Activated B cell treated with CpG ODN at 0.5 μM for 24 hours (primary cell): ENCODE data around the gene CCDC182. TPM values are rescaled to one million over a fixed set of nuclear protein-coding genes. Genes with fewer than 3 reads are reported as not detected.

Experiments
- ATAC-seq: fragments of 200-7000 bp; cut with Tn5 transposase; one replicate; pipeline ENCODE4 v1.10.0; 2021; ENCODE audit warnings: low read depth, mild to moderate bottlenecking, moderate library complexity
- CTCF ChIA-PET: fragments of 350-600 bp; sonication (Branson Sonifier 250); formaldehyde crosslinking; loops from one replicate; lab custom pipeline; 2021; ENCODE audit warnings: antibody characterized with exemption; lab: Charles Lee
- POLR2A ChIA-PET: fragments of 350-600 bp; sonication (Branson Sonifier 250); formaldehyde crosslinking; loops from one replicate; lab custom pipeline; 2021; ENCODE audit warnings: antibody characterized with exemption; lab: Charles Lee
- DNase-seq: peaks from one replicate; pipeline ENCODE4 v3.0.0; 2022
- H3K27ac Mint-ChIP-seq: one replicate; pipeline ENCODE4 v1.8.0; 2020; ENCODE audit warnings: mixed read lengths
- H3K27me3 Mint-ChIP-seq: one replicate; pipeline ENCODE4 v1.8.0; 2021; ENCODE audit warnings: mixed read lengths
- H3K36me3 Mint-ChIP-seq: one replicate; pipeline ENCODE4 v1.8.0; 2021; ENCODE audit warnings: low read depth, mixed read lengths
- H3K4me1 Mint-ChIP-seq: one replicate; pipeline ENCODE4 v1.8.0; 2021; ENCODE audit warnings: mixed read lengths
- H3K4me3 Mint-ChIP-seq: one replicate; pipeline ENCODE4 v1.8.0; 2020; ENCODE audit warnings: mild to moderate bottlenecking, mixed read lengths
- H3K9me3 Mint-ChIP-seq: one replicate; pipeline ENCODE4 v1.8.0; 2020; ENCODE audit warnings: mixed read lengths
- CTCF ChIP-seq: fragments of 200-600 bp; IDR thresholded peaks from one replicate; pipeline ENCODE4 v1.8.0; 2022; ENCODE audit warnings: antibody characterized with exemption, mild to moderate bottlenecking
- intact Hi-C: fragments of 100-400 bp; cut with micrococcal nuclease; formaldehyde crosslinking; loops from one replicate; pipeline ENCODE4 v1.15.1; 2024
- total RNA-seq: library from RNA; stranded (reverse); gene quantifications from 2 replicates; pipeline ENCODE4 v1.2.3, GENCODE V29; 2022

Gene CCDC182
- total RNA-seq, 1 donor from 2014 or later, result not detected

DNA sequence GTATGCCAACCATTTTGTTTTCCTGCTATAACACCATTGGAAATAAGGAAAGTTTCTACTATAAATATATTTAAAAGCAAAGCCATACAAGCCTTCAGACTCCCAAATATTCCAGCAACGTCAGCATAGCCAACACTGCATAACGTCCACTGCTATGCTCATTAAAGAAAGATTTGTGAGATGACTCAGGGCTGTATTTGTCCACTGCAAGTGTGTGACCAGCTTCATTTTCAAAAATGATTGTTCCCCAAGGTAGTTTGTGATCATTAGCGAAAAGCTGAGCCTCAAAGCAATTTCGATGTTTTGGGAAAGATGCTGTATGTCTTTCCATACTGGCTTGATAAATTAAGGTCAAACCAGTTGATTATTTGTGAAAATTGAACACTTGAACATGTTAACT is 14.9 kb upstream of the CCDC182 start:
- ChIA-PET POLR2A (no interaction called here), CTCF (no interaction called here)
- no peaks in the 10 kb centered on the region for H3K36me3 Mint-ChIP-seq
- no peaks in the 10 kb centered on the region for H3K4me1 Mint-ChIP-seq
- intact Hi-C loops, result no loop called here
- H3K27ac Mint-ChIP-seq, result no peak overlapping the region
- TF ChIP-seq CTCF, result no peak
- ATAC-seq (no peak), DNase-seq (no peak)
- H3K4me3 Mint-ChIP-seq, result no peak overlapping the region
- H3K9me3 Mint-ChIP-seq, result no peaks in the 10 kb centered on the region
- H3K27me3 Mint-ChIP-seq, result peaks cover 8% of the 10 kb centered on the region

- Mint-ChIP-seq H3K4me3 (no peak overlapping the region), H3K9me3 (no peaks in the 10 kb centered on the region), H3K27me3 (peaks cover 8% of the 10 kb centered on the region), H3K4me1 (no peaks in the 10 kb centered on the region), H3K36me3 (no peaks in the 10 kb centered on the region), H3K27ac (no peak overlapping the region)
- ChIA-PET CTCF (no interaction called here), POLR2A (interaction anchor here (0.5 kb wide), 1 partner anchor 77 kb away, joined by 3 read pairs; no protein-coding TSS in a partner anchor)
- no peak for ATAC-seq
- no peak for TF ChIP-seq CTCF
- intact Hi-C loops, result no loop called here
- no peak for DNase-seq
These were observed 13.6 kb upstream of the CCDC182 start for GRCh38 chr17:57758654-57759053.

DNA sequence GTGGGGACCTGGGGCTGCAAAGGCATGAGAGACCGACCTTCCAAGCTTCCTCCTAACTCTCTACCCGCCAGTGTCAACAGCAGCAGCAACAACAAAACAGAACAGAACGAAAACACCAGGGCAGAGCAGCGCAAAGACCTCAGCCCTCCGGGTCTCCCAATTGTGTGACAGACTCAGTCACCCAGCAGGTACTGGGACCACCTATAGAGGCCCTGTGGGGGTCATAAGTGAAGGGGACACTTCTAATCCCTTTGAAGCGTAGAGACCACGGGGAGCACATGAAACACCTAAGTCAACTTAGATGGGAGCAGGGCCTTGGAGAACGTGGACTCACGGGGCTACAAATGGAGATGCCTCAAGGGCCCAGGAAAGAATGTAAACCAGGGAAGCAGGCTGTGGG is 12.6 kb upstream of the CCDC182 start:
- H3K4me3 Mint-ChIP-seq, result no peak overlapping the region
- intact Hi-C loops, result no loop called here
- ATAC-seq, result no peak
- DNase-seq, result no peak
- H3K9me3 Mint-ChIP-seq, result no peaks in the 10 kb centered on the region
- no peaks in the 10 kb centered on the region for H3K36me3 Mint-ChIP-seq
- H3K4me1 Mint-ChIP-seq, result no peaks in the 10 kb centered on the region
- H3K27ac Mint-ChIP-seq, result no peak overlapping the region
- ChIA-PET CTCF (interaction anchor here (0.8 kb wide), 1 partner anchor 16 kb away, joined by 3 read pairs; no protein-coding TSS in a partner anchor), POLR2A (no interaction called here)
- TF ChIP-seq CTCF, result no peak
- H3K27me3 Mint-ChIP-seq, result peaks cover 8% of the 10 kb centered on the region

- ATAC-seq (no peak), DNase-seq (no peak)
- ChIA-PET CTCF (interaction anchor here (0.8 kb wide), 1 partner anchor 15 kb away, joined by 3 read pairs; no protein-coding TSS in a partner anchor), POLR2A (interaction anchor here (0.7 kb wide), 1 partner anchor 515 kb away, joined by 5 read pairs; no protein-coding TSS in a partner anchor)
- Mint-ChIP-seq H3K4me3 (no peak overlapping the region), H3K27me3 (peaks cover 6% of the 10 kb centered on the region), H3K36me3 (no peaks in the 10 kb centered on the region), H3K27ac (no peak overlapping the region), H3K9me3 (no peaks in the 10 kb centered on the region), H3K4me1 (no peaks in the 10 kb centered on the region)
- TF ChIP-seq CTCF, result no peak
- intact Hi-C loops, result no loop called here
These were observed 11.9 kb upstream of the CCDC182 start for GRCh38 chr17:57756951-57757350.

GRCh38 chr17:57755480-57756070 is 10.5 kb upstream of the CCDC182 start:
- H3K4me1 Mint-ChIP-seq, result no peaks in the 10 kb centered on the region
- CTCF ChIA-PET, result no interaction called here

More at GRCh38 chr17:57755480-57756070, 10.5 kb upstream of the CCDC182 start:
- DNase-seq (no peak), ATAC-seq (no peak)
- intact Hi-C loops, result no loop called here
- TF ChIP-seq CTCF, result no peak
- Mint-ChIP-seq H3K27ac (no peak overlapping the region), H3K9me3 (no peaks in the 10 kb centered on the region), H3K4me3 (no peak overlapping the region), H3K27me3 (peaks cover 3% of the 10 kb centered on the region), H3K36me3 (no peaks in the 10 kb centered on the region)
- POLR2A ChIA-PET, result no interaction called here
